Brain microvascular endothelial cell (primary cell): ENCODE measurements around the gene MTUS2.

Source experiments
- DNase-seq: peaks from one replicate; pipeline ENCODE4 v3.0.0-alpha.2; 2020
- H3K27ac ChIP-seq: fragments of 250-450 bp; sonication (Bioruptor Pico); 2 replicates; pipeline ENCODE4 v1.5.1; 2020; ENCODE audit warnings: mild to moderate bottlenecking, moderate library complexity
- H3K27me3 ChIP-seq: fragments of 250-450 bp; sonication (Bioruptor Pico); replicated peaks from 2 replicates; pipeline ENCODE4 v1.5.1; 2020; ENCODE audit warnings: mild to moderate bottlenecking
- H3K36me3 ChIP-seq: fragments of 250-450 bp; sonication (Bioruptor Pico); replicated peaks from 2 replicates; pipeline ENCODE4 v1.5.1; 2020; ENCODE audit warnings: mild to moderate bottlenecking
- H3K4me3 ChIP-seq: 2 replicates; pipeline ENCODE4 v1.5.1; 2011; ENCODE audit warnings: low read depth, mild to moderate bottlenecking, control low read depth, low read length, moderate library complexity
- CTCF ChIP-seq: IDR thresholded peaks from 2 replicates; pipeline ENCODE4 v1.5.1; 2011; ENCODE audit warnings: low read depth, mild to moderate bottlenecking, moderate library complexity, low read length, control low read depth, inconsistent platforms; ENCODE audit errors: missing control alignments
- in situ Hi-C: cut with HindIII; loops from 2 replicates; pipeline ENCODE4 v1.10.0; 2017; ENCODE audit warnings: low sequenced_read_pairs, low pct_ligation_motif_present

Gene MTUS2

GRCh38 chr13:29180055-29180454 lies 359.9 kb downstream of the MTUS2 start:
- no peaks in the 10 kb centered on the region for H3K36me3 ChIP-seq
- in situ Hi-C loops = no loop called here
- no peak for TF ChIP-seq CTCF
- no peak for DNase-seq
- no peak overlapping the region for H3K27ac ChIP-seq
- H3K4me3 ChIP-seq = no peak overlapping the region
- H3K27me3 ChIP-seq = no peaks in the 10 kb centered on the region

GRCh38 chr13:29182216-29182615 lies 362.1 kb downstream of the MTUS2 start:
- Histone ChIP-seq H3K4me3 (no peak overlapping the region), H3K27me3 (no peaks in the 10 kb centered on the region), H3K27ac (no peak overlapping the region), H3K36me3 (no peaks in the 10 kb centered on the region)
- no peak for DNase-seq
- no peak for TF ChIP-seq CTCF
- in situ Hi-C loops = no loop called here

GRCh38 chr13:29185926-29186325 lies 365.8 kb downstream of the MTUS2 start:
- no peak for TF ChIP-seq CTCF
- in situ Hi-C loops = no loop called here
- no peak for DNase-seq
- no peaks in the 10 kb centered on the region for H3K36me3 ChIP-seq
- H3K27me3 ChIP-seq = no peaks in the 10 kb centered on the region
- H3K4me3 ChIP-seq = no peak overlapping the region
- no peak overlapping the region for H3K27ac ChIP-seq

GRCh38 chr13:29187584-29187983 lies 367.4 kb downstream of the MTUS2 start:
- H3K4me3 ChIP-seq = no peak overlapping the region
- DNase-seq = no peak
- no peak overlapping the region for H3K27ac ChIP-seq
- no peaks in the 10 kb centered on the region for H3K36me3 ChIP-seq
- H3K27me3 ChIP-seq = no peaks in the 10 kb centered on the region
- in situ Hi-C loops = no loop called here
- TF ChIP-seq CTCF = no peak

- Histone ChIP-seq H3K27me3 (no peaks in the 10 kb centered on the region), H3K27ac (no peak overlapping the region), H3K36me3 (no peaks in the 10 kb centered on the region), H3K4me3 (no peak overlapping the region)
- in situ Hi-C loops = no loop called here
- DNase-seq = no peak
- TF ChIP-seq CTCF = no peak
Observed at GRCh38 chr13:29190298-29190697, 370.2 kb downstream of the MTUS2 start.

GRCh38 chr13:29193083-29193482 lies 372.9 kb downstream of the MTUS2 start:
- TF ChIP-seq CTCF = no peak
- no peak for DNase-seq
- Histone ChIP-seq H3K27ac (no peak overlapping the region), H3K4me3 (no peak overlapping the region), H3K27me3 (no peaks in the 10 kb centered on the region), H3K36me3 (no peaks in the 10 kb centered on the region)
- in situ Hi-C loops = no loop called here
